ENCODE results near the gene ZNF462. TPM values are rescaled to one million over a fixed set of nuclear protein-coding genes. Genes with fewer than 3 reads are reported as not detected.

ZNF462 gene
- polyA plus RNA-seq, 2 of the 4 experiments (the other 2 are of a cell fraction), result 2.4 to 3.9 TPM

GRCh38 chr9:106993603-106994002 is 130.6 kb downstream of the ZNF462 start:
- 90% methylated on average over 1 of the region's 1 CpG for WGBS (ENCODE audit: missing lambda C conversion rate)
- FAIRE-seq, result no peak
- ATAC-seq, result no peak
- DNase-seq (ENCODE audit: low read depth in 1 of 2, low spot score in 1 of 2), result no peak
- TF ChIP-seq MAX (IDR thresholded peaks at IDR 0.05), result no peak
- no peak for TF ChIP-seq HOXB5 (CRISPR knock-in tag; IDR thresholded peaks at IDR 0.05)
- TF ChIP-seq RAD21 (conservative IDR thresholded peaks at IDR 0.05 in 1 of 2, IDR thresholded peaks at IDR 0.05 in 1 of 2), result no peak
- no peak for TF ChIP-seq RNF2 (IDR thresholded peaks at IDR 0.05; ENCODE audit: borderline replicate concordance, low read depth)
- no peak for TF ChIP-seq POLR2AphosphoS2 (conservative IDR thresholded peaks at IDR 0.05; ENCODE audit: low read length)
- TF ChIP-seq MAZ (IDR thresholded peaks at IDR 0.05; ENCODE audit: borderline replicate concordance, low read depth, low read length), result no peak
- no peak for TF ChIP-seq EHF (CRISPR knock-in tag; IDR thresholded peaks at IDR 0.05)
- no peak for TF ChIP-seq RARB (CRISPR knock-in tag; IDR thresholded peaks at IDR 0.05)
- TF ChIP-seq ZNF302 (CRISPR knock-in tag; IDR thresholded peaks at IDR 0.05), result no peak
- TF ChIP-seq EP300 (IDR thresholded peaks at IDR 0.05), result no peak
- TF ChIP-seq CBX2 (IDR thresholded peaks at IDR 0.05; ENCODE audit: borderline replicate concordance, low read depth), result no peak
- TF ChIP-seq HEYL (CRISPR knock-in tag; IDR thresholded peaks at IDR 0.05), result no peak
- no peak for TF ChIP-seq TP53 (CRISPR knock-in tag; IDR thresholded peaks at IDR 0.05)
- no peak for TF ChIP-seq HOXB13 (CRISPR knock-in tag; IDR thresholded peaks at IDR 0.05; ENCODE audit: low read depth)
- TF ChIP-seq RCOR1 (IDR thresholded peaks at IDR 0.05; ENCODE audit: low read depth, low read length), result no peak
- TF ChIP-seq KDM1A (IDR thresholded peaks at IDR 0.05; ENCODE audit: low read depth), result no peak
- TF ChIP-seq, protein P1, sequence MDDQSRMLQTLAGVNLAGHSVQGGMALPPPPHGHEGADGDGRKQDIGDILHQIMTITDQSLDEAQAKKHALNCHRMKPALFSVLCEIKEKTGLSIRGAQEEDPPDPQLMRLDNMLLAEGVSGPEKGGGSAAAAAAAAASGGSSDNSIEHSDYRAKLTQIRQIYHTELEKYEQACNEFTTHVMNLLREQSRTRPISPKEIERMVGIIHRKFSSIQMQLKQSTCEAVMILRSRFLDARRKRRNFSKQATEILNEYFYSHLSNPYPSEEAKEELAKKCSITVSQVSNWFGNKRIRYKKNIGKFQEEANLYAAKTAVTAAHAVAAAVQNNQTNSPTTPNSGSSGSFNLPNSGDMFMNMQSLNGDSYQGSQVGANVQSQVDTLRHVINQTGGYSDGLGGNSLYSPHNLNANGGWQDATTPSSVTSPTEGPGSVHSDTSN (IDR thresholded peaks at IDR 0.05), result no peak
- TF ChIP-seq, protein P2, sequence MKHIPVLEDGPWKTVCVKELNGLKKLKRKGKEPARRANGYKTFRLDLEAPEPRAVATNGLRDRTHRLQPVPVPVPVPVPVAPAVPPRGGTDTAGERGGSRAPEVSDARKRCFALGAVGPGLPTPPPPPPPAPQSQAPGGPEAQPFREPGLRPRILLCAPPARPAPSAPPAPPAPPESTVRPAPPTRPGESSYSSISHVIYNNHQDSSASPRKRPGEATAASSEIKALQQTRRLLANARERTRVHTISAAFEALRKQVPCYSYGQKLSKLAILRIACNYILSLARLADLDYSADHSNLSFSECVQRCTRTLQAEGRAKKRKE (CRISPR knock-in tag; IDR thresholded peaks at IDR 0.05; ENCODE audit: low read depth), result no peak
- no peak for TF ChIP-seq JUNB (IDR thresholded peaks at IDR 0.05)
- no peak for TF ChIP-seq FOXS1 (CRISPR knock-in tag; IDR thresholded peaks at IDR 0.05)
- Histone ChIP-seq H3K27ac (no peak overlapping the region), H3K4me1 (no peaks in the 10 kb centered on the region), H3K4me3 (no peak overlapping the region), H3K4me2 (no peak overlapping the region), H3K9me3 (no peaks in the 10 kb centered on the region)
- POLR2A ChIA-PET, result no interaction called here
- CTCF ChIA-PET, result no interaction called here

- no peak for DNase-seq (ENCODE audit: low read depth in 1 of 2, low spot score in 1 of 2)
- FAIRE-seq, result no peak
- ATAC-seq, result no peak
- Histone ChIP-seq H3K4me3 (no peak overlapping the region), H3K9me3 (no peaks in the 10 kb centered on the region), H3K27ac (no peak overlapping the region), H3K4me2 (no peak overlapping the region), H3K4me1 (no peaks in the 10 kb centered on the region)
- ChIA-PET CTCF (no interaction called here), POLR2A (no interaction called here)
- no peak for TF ChIP-seq RARB (CRISPR knock-in tag; IDR thresholded peaks at IDR 0.05)
- no peak for TF ChIP-seq CHD2 (IDR thresholded peaks at IDR 0.05; ENCODE audit: low read length, partially characterized antibody)
- TF ChIP-seq, protein P1 (IDR thresholded peaks at IDR 0.05), result no peak
- no peak for TF ChIP-seq HDAC2 (IDR thresholded peaks at IDR 0.05)
- TF ChIP-seq USF2 (IDR thresholded peaks at IDR 0.05), result no peak
- TF ChIP-seq CHD4 (IDR thresholded peaks at IDR 0.05; ENCODE audit: borderline replicate concordance), result no peak
- TF ChIP-seq NR3C1 (IDR thresholded peaks at IDR 0.05), result no peak
- WGBS (ENCODE audit: missing lambda C conversion rate), result 68% methylated on average over 4 of the region's 4 CpGs
Measured at GRCh38 chr9:106994463-106994862, 131.5 kb downstream of the ZNF462 start.
